GM13976 (cell line): ENCODE results near the gene EED.

Experiments used
- DNase-seq: peaks from one replicate; pipeline ENCODE4 v3.0.0; 2012; ENCODE audit warnings: low spot score
- in situ Hi-C: fragments of 300-500 bp; cut with MboI; formaldehyde crosslinking; loops from one replicate; pipeline ENCODE4 v1.12.0; 2022; ENCODE audit warnings: low sequenced_read_pairs, mixed read lengths, inconsistent platforms; ENCODE audit not compliant: unreplicated experiment
- TF ChIP-seq, protein P1 (sequence below): IDR thresholded peaks from 2 replicates; pipeline ENCODE4 v1.5.1; 2012; ENCODE audit warnings: borderline replicate concordance, mild to moderate bottlenecking; ENCODE audit not compliant: insufficient read depth; ENCODE audit errors: extremely low read depth, missing control alignments, control extremely low read depth

EED gene

DNA sequence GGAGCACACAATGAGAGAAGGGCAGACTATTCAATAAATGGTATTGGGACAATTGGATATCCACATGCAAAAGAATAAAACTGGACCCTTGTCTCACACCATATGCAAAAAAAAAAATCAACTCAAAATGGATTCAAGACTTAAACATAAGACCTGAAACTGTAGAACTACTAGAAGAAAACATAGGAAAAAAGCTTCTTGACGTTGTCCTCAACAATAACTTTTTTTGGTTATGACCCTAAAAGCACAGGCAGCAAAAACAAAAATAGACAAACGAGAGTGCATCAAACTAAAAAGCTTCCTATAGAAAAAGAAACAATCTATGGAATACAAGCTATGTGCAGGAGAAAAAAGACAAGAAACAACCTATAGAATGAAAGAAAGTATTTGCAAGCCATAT lies 37.1 kb upstream of the EED start:
- in situ Hi-C loops = no loop called here
- no peak for DNase-seq
- TF ChIP-seq, protein P1, sequence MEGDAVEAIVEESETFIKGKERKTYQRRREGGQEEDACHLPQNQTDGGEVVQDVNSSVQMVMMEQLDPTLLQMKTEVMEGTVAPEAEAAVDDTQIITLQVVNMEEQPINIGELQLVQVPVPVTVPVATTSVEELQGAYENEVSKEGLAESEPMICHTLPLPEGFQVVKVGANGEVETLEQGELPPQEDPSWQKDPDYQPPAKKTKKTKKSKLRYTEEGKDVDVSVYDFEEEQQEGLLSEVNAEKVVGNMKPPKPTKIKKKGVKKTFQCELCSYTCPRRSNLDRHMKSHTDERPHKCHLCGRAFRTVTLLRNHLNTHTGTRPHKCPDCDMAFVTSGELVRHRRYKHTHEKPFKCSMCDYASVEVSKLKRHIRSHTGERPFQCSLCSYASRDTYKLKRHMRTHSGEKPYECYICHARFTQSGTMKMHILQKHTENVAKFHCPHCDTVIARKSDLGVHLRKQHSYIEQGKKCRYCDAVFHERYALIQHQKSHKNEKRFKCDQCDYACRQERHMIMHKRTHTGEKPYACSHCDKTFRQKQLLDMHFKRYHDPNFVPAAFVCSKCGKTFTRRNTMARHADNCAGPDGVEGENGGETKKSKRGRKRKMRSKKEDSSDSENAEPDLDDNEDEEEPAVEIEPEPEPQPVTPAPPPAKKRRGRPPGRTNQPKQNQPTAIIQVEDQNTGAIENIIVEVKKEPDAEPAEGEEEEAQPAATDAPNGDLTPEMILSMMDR = no peak

DNA sequence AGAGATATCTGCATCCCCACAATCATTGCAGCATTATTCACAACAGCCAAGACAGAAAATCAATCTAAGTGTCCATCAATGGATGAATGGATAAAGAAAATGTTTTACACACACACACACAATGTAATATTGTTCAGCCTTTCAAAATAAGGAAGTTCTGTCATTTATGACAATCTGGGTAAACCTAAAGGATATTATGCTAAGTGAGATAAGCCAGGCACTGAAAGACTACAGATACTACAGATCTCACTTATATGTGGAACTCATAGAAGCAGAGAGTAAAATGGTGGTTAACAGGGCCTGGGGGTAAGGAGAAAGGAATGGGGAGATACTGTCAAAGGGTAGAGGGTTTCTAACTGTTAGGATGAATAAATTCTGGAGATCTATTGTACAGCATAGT lies 36.0 kb upstream of the EED start:
- TF ChIP-seq, protein P1 = no peak
- in situ Hi-C loops = no loop called here
- DNase-seq = no peak

DNA sequence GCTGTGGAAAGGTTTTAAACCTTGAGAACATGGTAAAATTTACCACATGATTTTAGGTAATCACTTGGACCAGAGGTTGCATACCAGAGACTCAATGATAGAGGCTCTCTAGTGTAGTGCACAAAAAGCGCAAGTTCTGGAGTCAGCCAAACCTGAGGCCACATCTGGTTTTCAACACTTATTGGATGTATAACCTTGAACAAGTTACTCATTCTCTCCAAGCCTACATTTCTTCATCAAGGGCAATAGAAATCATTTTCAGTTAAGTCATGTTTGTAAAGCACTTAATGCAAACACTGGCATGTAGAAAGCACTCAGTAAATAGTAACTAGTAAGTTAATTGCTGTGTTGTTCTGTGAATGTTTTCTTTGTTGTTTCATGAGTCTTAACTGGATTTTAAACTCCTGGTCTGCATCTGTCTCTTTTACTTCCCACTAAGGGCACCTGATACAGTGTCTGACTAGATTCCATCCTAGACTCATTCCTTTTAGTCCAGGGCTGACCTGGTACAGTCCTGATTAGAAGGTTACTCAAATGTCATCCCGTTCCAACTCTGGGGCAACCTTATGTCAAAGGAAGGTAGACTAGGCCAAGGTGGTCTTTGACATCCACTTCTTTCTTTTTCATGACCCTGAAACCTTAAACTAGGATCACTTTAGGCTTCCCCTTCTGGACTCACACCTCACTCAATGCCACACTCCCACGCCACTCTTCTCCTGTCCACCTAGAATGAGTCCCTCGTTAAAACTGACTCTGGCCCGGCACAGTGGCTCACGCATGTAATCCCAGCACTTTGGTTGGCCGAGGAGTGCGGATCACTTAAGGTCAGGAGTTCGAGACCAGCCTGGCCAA lies 34.5 kb upstream of the EED start:
- no peak for DNase-seq
- TF ChIP-seq, protein P1 = no peak
- in situ Hi-C loops = no loop called here

DNA sequence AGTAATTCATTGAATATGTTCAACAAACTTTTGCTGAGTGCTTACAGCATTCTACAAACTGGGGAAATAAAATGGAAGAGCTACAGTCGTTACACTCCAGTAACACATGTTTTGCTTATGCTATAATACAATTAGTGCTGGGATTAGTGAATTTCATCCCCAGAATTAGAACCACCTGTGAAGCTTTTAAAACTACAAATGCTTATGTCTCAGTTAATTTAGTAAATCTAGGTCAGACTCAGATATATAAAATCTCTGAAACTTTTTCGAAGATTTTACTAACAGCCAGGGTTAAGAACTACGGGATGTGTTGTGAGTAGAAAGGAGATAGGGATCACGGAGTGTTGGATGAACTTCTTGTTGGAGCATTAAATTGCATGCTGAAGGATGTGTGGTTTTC lies 33.7 kb upstream of the EED start:
- no peak for DNase-seq
- TF ChIP-seq, protein P1 = no peak
- in situ Hi-C loops = no loop called here

DNA sequence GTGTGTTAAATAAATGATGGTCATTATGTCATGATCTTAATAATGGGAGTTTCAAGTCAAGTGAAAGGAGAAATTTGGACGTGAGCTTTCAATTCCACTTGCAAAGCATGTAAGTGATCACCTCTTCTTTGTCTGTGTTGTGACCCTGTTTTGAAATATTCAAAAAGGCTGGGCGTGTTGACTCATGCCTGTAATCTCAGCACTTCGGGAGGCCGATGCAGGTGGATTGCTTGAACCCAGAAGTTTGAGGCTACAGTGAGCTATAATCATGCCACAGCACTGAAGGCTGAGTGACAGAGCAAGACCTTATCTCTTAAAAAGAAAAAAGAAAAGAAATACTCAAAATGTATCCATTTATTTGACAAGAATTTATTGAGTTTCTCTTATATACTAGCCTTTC lies 32.9 kb upstream of the EED start:
- DNase-seq = no peak

DNA sequence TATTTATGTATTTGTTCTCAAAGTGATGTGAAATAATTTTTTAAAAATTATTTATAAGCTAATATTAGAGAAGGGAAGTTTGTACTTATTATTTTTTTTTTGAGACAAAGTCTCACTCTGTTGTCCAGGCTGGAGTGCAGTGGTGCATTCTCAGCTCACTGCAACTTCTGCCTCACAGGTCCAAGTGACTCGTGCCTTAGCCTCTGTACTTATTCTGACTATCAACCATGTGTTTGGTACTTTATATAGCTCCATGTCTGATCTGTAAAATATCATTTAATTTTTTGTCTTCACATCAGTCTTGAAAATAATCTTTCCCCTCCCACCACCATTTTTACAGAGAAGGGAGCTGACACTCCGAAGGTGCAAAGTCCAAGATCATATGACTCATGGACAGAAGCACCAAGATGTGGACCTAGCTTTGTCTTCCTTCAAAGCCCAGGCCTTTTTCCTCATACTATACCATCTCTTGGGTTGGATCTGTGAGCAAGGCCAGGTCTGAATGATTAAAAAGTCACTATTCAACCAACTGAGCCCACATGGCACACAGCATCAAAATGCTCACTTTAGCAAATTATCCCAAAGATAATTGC lies 32.4 kb upstream of the EED start:
- in situ Hi-C loops = no loop called here
- TF ChIP-seq, protein P1 = no peak
- DNase-seq = no peak

More for the DNA sequence above, 32.9 kb upstream of the EED start:
- TF ChIP-seq, protein P1 = no peak
- in situ Hi-C loops = no loop called here
